Tibial nerve (tissue), 3 donors: ENCODE measurements around the gene AQP12A.

Experiments
- POLR2A ChIP-seq, 2 donors: fragments of 450-650 bp; IDR thresholded peaks; one replicate each; pipeline ENCODE4 v1.6.1; 2017; ENCODE audit warnings: antibody characterized with exemption in 2 of 2, mild to moderate bottlenecking in 2 of 2, moderate library complexity in 2 of 2
- TF ChIP-seq, protein P1 (sequence below), 5 experiments: fragments of 200-600 bp in 3 of 5; fragments of 450-650 bp in 2 of 5; sonication (generic) in 3 of 5; IDR thresholded peaks; one replicate each; pipeline ENCODE4 v1.5.1; 2016 to 2019; ENCODE audit warnings: antibody characterized with exemption in 5 of 5, mild to moderate bottlenecking in 3 of 5, moderate library complexity in 2 of 5

GRCh38 chr2:240672701-240673190, 18.9 kb upstream of the AQP12A start:
- no peak for TF ChIP-seq POLR2A (IDR thresholded peaks at IDR 0.05)
- TF ChIP-seq, protein P1, sequence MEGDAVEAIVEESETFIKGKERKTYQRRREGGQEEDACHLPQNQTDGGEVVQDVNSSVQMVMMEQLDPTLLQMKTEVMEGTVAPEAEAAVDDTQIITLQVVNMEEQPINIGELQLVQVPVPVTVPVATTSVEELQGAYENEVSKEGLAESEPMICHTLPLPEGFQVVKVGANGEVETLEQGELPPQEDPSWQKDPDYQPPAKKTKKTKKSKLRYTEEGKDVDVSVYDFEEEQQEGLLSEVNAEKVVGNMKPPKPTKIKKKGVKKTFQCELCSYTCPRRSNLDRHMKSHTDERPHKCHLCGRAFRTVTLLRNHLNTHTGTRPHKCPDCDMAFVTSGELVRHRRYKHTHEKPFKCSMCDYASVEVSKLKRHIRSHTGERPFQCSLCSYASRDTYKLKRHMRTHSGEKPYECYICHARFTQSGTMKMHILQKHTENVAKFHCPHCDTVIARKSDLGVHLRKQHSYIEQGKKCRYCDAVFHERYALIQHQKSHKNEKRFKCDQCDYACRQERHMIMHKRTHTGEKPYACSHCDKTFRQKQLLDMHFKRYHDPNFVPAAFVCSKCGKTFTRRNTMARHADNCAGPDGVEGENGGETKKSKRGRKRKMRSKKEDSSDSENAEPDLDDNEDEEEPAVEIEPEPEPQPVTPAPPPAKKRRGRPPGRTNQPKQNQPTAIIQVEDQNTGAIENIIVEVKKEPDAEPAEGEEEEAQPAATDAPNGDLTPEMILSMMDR (IDR thresholded peaks at IDR 0.05), result no peak
